Ishikawa (cell line): ENCODE data around the gene FCN1.

Experiments used
- CEBPB ChIP-seq: IDR thresholded peaks from 2 replicates; pipeline ENCODE4 v1.6.1; 2012
- CREB1 ChIP-seq: IDR thresholded peaks from 2 replicates; pipeline ENCODE4 v1.6.1; 2012; ENCODE audit warnings: low read depth
- EGR1 ChIP-seq: IDR thresholded peaks from 2 replicates; pipeline ENCODE4 v1.6.1; 2012
- EP300 ChIP-seq: IDR thresholded peaks from 2 replicates; pipeline ENCODE4 v1.6.1; 2012; ENCODE audit warnings: borderline replicate concordance
- TCF12 ChIP-seq: IDR thresholded peaks from 2 replicates; pipeline ENCODE4 v1.6.1; 2012; ENCODE audit warnings: low read depth
- YY1 ChIP-seq: IDR thresholded peaks from 2 replicates; pipeline ENCODE4 v1.6.1; 2012; ENCODE audit warnings: low read depth
- TF ChIP-seq, protein P1 (sequence below): IDR thresholded peaks from 2 replicates; pipeline ENCODE4 v1.6.1; 2012; ENCODE audit warnings: low read depth, mild to moderate bottlenecking

- TF ChIP-seq CEBPB (no peak), EP300 (no peak), YY1 (no peak), EGR1 (no peak), CREB1 (no peak), TCF12 (no peak)
- TF ChIP-seq, protein P1, sequence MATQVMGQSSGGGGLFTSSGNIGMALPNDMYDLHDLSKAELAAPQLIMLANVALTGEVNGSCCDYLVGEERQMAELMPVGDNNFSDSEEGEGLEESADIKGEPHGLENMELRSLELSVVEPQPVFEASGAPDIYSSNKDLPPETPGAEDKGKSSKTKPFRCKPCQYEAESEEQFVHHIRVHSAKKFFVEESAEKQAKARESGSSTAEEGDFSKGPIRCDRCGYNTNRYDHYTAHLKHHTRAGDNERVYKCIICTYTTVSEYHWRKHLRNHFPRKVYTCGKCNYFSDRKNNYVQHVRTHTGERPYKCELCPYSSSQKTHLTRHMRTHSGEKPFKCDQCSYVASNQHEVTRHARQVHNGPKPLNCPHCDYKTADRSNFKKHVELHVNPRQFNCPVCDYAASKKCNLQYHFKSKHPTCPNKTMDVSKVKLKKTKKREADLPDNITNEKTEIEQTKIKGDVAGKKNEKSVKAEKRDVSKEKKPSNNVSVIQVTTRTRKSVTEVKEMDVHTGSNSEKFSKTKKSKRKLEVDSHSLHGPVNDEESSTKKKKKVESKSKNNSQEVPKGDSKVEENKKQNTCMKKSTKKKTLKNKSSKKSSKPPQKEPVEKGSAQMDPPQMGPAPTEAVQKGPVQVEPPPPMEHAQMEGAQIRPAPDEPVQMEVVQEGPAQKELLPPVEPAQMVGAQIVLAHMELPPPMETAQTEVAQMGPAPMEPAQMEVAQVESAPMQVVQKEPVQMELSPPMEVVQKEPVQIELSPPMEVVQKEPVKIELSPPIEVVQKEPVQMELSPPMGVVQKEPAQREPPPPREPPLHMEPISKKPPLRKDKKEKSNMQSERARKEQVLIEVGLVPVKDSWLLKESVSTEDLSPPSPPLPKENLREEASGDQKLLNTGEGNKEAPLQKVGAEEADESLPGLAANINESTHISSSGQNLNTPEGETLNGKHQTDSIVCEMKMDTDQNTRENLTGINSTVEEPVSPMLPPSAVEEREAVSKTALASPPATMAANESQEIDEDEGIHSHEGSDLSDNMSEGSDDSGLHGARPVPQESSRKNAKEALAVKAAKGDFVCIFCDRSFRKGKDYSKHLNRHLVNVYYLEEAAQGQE: no peak
Measured at GRCh38 chr9:134885679-134886412, 31.9 kb downstream of the FCN1 start.
